Central memory CD8-positive, alpha-beta T cell (primary cell): ENCODE results near the gene SLC25A26.
"Not testable (repeated sequence)": the region's sequence is repeated elsewhere in the genome, so short reads cannot be mapped to it uniquely, and the experiment has no call there.

Experiments used
- ATAC-seq: fragments of 150-1000 bp; cut with Tn5 transposase; replicated peaks from 2 replicates; pipeline ENCODE4 v1.10.0; 2022; ENCODE audit warnings: mild to moderate bottlenecking, moderate FRiP score, moderate number of reproducible peaks; ENCODE audit not compliant: poor library complexity, severe bottlenecking; ENCODE audit errors: extremely low read depth
- DNase-seq, 2 donors: peaks; one replicate each; pipeline ENCODE4 v3.0.0; 2021; ENCODE audit warnings: low spot score in 2 of 2
- H3K27ac Mint-ChIP-seq: one replicate; pipeline ENCODE4 v1.8.0; 2022; ENCODE audit warnings: low read depth, mild to moderate bottlenecking, moderate library complexity, mixed read lengths
- H3K27me3 Mint-ChIP-seq: one replicate; pipeline ENCODE4 v1.8.0; 2022; ENCODE audit warnings: mixed read lengths
- H3K36me3 Mint-ChIP-seq: one replicate; pipeline ENCODE4 v1.8.0; 2022; ENCODE audit warnings: mild to moderate bottlenecking, moderate library complexity, mixed read lengths; ENCODE audit not compliant: insufficient read depth
- H3K4me1 Mint-ChIP-seq: one replicate; pipeline ENCODE4 v1.8.0; 2022; ENCODE audit warnings: mixed read lengths
- H3K4me3 Mint-ChIP-seq: one replicate; pipeline ENCODE4 v1.8.0; 2022; ENCODE audit warnings: mild to moderate bottlenecking, moderate library complexity, mixed read lengths
- H3K9me3 Mint-ChIP-seq: one replicate; pipeline ENCODE4 v1.8.0; 2022; ENCODE audit warnings: mixed read lengths

The SLC25A26 gene

DNA sequence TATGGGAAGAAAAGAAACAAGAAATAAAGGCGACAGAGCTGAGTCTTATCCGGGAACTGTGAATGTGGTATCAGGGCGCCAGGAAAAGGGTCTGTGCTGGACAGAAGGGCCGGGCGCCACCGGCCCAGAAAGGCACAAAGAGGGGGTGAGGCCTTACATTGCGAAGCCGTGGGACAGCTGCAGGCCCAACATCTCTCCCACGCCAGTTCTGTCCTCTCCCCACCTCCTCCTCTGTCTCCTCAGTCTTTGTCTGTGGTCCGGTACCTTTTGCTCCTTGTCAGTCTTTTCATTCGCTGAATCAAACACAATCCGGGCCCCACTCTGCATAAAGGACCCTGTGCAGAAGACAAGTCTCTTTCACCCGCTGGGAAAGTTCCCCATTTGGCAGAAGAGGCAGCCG, 198.2 kb downstream of the SLC25A26 start:
- peak overlapping the region; percentile 83 for H3K27ac Mint-ChIP-seq
- peaks cover 39% of the 10 kb centered on the region for H3K4me1 Mint-ChIP-seq
- ATAC-seq (no peak), DNase-seq (no peak)
- H3K27me3 Mint-ChIP-seq, result no peaks in the 10 kb centered on the region
- peaks cover 18% of the 10 kb centered on the region for H3K9me3 Mint-ChIP-seq
- no peak overlapping the region for H3K4me3 Mint-ChIP-seq
- peaks cover 13% of the 10 kb centered on the region for H3K36me3 Mint-ChIP-seq

GRCh38 chr3:66421144-66421543, 200.3 kb downstream of the SLC25A26 start:
- not testable (repeated sequence) for H3K27me3 Mint-ChIP-seq, DNase-seq, H3K4me3 Mint-ChIP-seq, H3K36me3 Mint-ChIP-seq, H3K27ac Mint-ChIP-seq, ATAC-seq
- H3K4me1 Mint-ChIP-seq, result peaks cover 55% of the 10 kb centered on the region
- peaks cover 18% of the 10 kb centered on the region for H3K9me3 Mint-ChIP-seq

DNA sequence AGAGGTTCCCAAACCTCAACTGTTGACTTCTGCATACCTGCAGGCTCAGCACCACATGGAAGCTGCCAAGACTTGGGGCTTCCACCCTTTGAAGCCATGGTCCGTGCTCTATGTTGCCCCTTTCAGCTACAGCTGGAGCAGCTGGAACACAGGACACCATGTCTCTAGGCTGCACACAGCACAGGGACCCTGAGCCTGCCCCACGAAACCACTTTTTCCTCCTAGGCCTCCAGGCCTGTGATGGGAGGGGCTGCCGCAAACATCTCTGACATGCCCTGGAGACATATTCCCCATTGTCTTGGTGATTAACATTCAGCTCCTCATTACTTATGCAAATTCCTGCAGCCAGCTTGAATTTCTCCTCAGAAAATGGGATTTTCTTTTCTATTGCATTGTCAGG, 201.1 kb downstream of the SLC25A26 start:
- Mint-ChIP-seq H3K4me1 (peaks cover 63% of the 10 kb centered on the region), H3K27ac (peak overlapping the region; percentile 7), H3K9me3 (peaks cover 18% of the 10 kb centered on the region)
- not testable (repeated sequence) for DNase-seq, ATAC-seq, H3K27me3 Mint-ChIP-seq, H3K4me3 Mint-ChIP-seq, H3K36me3 Mint-ChIP-seq

GRCh38 chr3:66423791-66424190, 203.0 kb downstream of the SLC25A26 start:
- H3K4me3 Mint-ChIP-seq, result no peak overlapping the region
- H3K9me3 Mint-ChIP-seq, result peaks cover 18% of the 10 kb centered on the region
- H3K27me3 Mint-ChIP-seq, result no peaks in the 10 kb centered on the region
- ATAC-seq, result no peak
- H3K27ac Mint-ChIP-seq, result no peak overlapping the region
- DNase-seq, result no peak
- H3K36me3 Mint-ChIP-seq, result peaks cover 4% of the 10 kb centered on the region
- peaks cover 70% of the 10 kb centered on the region for H3K4me1 Mint-ChIP-seq

DNA sequence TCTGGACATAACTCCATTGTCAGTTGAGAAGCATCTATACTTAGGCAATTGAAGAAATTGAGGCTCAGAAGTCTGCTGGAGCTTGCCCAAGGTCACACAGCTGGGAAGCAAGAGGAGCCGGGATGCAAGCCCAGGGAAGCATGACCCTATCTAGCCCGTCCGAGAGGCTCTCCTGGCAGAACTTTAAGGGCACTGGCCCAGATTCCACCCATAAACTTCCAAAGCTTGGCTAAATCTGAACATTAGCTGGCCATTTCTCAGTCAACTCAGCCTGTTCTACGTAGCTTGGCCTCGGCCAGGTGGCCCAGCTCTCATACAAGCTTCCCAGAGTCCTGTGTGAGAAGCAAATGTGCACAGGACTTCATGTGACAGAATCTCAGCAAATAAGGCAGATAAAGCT, 204.2 kb downstream of the SLC25A26 start:
- peaks cover 6% of the 10 kb centered on the region for H3K36me3 Mint-ChIP-seq
- ATAC-seq (no peak), DNase-seq (no peak)
- H3K4me3 Mint-ChIP-seq, result no peak overlapping the region
- peaks cover 18% of the 10 kb centered on the region for H3K9me3 Mint-ChIP-seq
- H3K27ac Mint-ChIP-seq, result no peak overlapping the region
- peaks cover 65% of the 10 kb centered on the region for H3K4me1 Mint-ChIP-seq
- no peaks in the 10 kb centered on the region for H3K27me3 Mint-ChIP-seq

DNA sequence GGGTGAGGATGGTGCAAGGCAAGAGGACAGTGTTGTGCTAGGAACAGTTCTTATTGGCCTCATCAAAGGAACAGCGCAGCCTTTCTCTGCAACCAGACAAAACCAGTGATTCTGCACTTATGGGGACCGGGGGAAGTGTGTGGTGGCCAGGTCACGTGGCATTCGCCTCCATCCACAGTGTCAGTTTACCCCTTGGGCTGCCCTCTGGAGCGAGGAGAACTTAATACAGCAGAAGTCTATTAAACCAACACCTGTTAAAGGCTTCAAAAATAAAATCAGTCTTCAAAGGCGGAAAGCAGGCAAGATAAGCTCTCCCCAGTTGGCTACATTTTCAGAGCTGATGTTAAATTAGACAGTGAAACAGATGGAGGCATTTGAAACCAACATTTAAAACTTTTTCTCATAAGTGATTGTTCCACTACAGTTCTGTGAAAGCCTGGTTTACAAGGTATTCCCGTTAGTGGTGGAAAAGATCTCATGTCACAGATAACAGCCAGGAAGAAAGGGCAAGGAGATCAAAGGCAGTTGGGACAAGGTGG, 204.8 kb downstream of the SLC25A26 start:
- ATAC-seq, result no peak
- H3K4me1 Mint-ChIP-seq, result peaks cover 62% of the 10 kb centered on the region
- H3K27me3 Mint-ChIP-seq, result no peaks in the 10 kb centered on the region
- H3K9me3 Mint-ChIP-seq, result peaks cover 15% of the 10 kb centered on the region
- no peak overlapping the region for H3K27ac Mint-ChIP-seq
- H3K36me3 Mint-ChIP-seq, result peaks cover 6% of the 10 kb centered on the region
- DNase-seq, result no peak
- no peak overlapping the region for H3K4me3 Mint-ChIP-seq

- Mint-ChIP-seq H3K9me3 (peaks cover 10% of the 10 kb centered on the region), H3K4me1 (peaks cover 62% of the 10 kb centered on the region), H3K27ac (no peak overlapping the region), H3K27me3 (no peaks in the 10 kb centered on the region), H3K4me3 (no peak overlapping the region), H3K36me3 (peaks cover 8% of the 10 kb centered on the region)
- DNase-seq (no peak), ATAC-seq (no peak)
Measured at GRCh38 chr3:66426135-66426534, 205.3 kb downstream of the SLC25A26 start.

DNA sequence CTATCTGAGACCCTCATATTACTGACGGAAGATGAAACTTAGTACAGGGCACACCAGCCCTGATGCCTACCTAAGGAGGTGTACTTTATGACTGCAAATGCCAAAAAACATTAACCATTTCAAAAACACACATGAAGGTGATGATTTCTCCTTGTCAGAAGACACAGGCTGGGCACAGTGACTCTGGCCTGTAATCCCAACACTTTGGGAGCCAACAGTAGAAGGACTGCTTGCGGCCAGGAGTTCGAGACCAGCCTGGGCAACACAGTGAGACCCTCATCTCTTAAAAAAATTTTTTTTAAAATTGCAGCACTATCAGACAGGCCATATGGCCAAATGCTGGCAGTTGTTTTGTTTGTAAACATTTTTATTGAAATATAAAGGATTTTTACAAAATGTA, 206.6 kb downstream of the SLC25A26 start:
- DNase-seq, result no peak
- H3K27ac Mint-ChIP-seq, result no peak overlapping the region
- no peak for ATAC-seq
- peaks cover 4% of the 10 kb centered on the region for H3K9me3 Mint-ChIP-seq
- peaks cover 64% of the 10 kb centered on the region for H3K4me1 Mint-ChIP-seq
- H3K4me3 Mint-ChIP-seq, result no peak overlapping the region
- no peaks in the 10 kb centered on the region for H3K27me3 Mint-ChIP-seq
- H3K36me3 Mint-ChIP-seq, result peaks cover 10% of the 10 kb centered on the region

DNA sequence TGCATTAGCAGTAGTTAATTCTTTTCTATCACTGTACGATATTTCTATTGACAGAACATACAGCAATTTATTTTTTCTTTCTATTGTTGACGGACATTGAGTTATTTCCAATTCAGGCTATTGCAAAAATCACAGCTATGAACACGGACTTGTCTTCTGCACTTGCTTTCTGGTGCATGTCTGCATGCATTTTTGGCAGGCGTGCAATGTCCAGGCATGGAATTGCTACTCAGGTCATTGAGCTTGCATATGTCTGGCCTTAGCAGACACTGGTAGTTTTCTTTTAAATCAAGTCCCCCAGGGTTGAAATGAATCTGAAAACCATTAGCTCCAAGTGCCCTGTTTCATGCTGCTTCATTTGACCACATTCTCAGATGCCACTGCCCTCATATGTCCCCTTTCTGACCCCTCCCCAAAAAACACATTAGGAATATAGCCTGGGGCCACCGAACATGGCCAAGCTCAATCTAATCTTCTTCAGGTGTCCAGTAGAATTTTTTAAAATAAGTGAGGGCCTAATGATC, 207.2 kb downstream of the SLC25A26 start:
- H3K4me1 Mint-ChIP-seq, result peaks cover 64% of the 10 kb centered on the region

More for the DNA sequence above, 207.2 kb downstream of the SLC25A26 start:
- DNase-seq, result no peak
- Mint-ChIP-seq H3K9me3 (no peaks in the 10 kb centered on the region), H3K4me3 (no peak overlapping the region), H3K36me3 (peaks cover 8% of the 10 kb centered on the region), H3K27ac (no peak overlapping the region), H3K27me3 (no peaks in the 10 kb centered on the region)
- no peak for ATAC-seq
